Caki2 (cell line): ENCODE results near the gene TWSG1. TPM values are rescaled to one million over a fixed set of nuclear protein-coding genes. Genes with fewer than 3 reads are reported as not detected.
"Not testable (repeated sequence)": the region's sequence is repeated elsewhere in the genome, so short reads cannot be mapped to it uniquely, and the experiment has no call there.

Source experiments
- DNase-seq: peaks from one replicate; pipeline ENCODE4 v3.0.0-alpha.2; 2015; ENCODE audit warnings: low read depth
- in situ Hi-C: cut with HindIII; loops from 2 replicates; pipeline ENCODE4 v1.10.0; 2016; ENCODE audit warnings: low sequenced_read_pairs, low pct_unique_long_range_greater_than_20kb, mixed read lengths
- total RNA-seq: library from RNA; depleted of rRNA; stranded (reverse); fragments of >200 nt; shearing (Covaris generic); gene quantifications from 2 replicates; pipeline ENCODE4 v1.2.3, GENCODE V29; 2014; ENCODE audit warnings: low replicate concordance

TWSG1 gene
- total RNA-seq, 1 experiment from 2014 or later: 60.3 TPM

GRCh38 chr18:9417073-9417851 lies 82.7 kb downstream of the TWSG1 start:
- in situ Hi-C loops: no loop called here
- DNase-seq: peak; percentile 92

DNA sequence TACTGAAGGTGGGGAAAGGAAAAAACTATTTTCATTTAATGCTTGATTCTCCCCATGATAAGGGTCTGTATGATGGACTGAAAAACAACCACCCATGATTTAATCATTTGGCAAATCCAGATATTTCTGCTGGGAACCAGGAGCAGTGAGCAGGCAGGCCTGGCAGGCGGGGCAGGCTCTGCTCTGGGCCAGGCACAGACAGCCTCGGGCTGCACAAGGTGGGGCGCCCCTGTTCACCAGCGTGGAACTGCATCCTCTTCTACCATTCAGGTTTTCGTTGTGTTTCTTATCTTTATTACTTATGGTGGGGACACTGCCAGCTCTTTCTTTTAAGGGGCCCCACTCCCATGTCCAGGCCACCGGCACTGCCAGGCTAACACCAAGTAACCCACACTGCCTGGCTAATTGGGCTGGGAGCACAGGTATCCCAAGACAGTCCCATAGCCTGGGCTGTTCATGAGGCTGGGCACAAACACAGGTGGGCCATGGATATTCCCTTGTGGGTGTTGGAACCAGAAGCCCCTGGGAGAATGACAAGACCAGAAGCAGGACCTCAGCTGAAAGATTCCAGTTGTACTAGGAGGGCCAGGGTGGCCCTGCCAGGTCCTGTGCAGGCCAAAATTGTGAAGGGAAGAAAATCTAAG lies 83.6 kb downstream of the TWSG1 start:
- in situ Hi-C loops: no loop called here
- no peak for DNase-seq

- in situ Hi-C loops: no loop called here
- DNase-seq: peak; percentile 47
Measured at GRCh38 chr18:9419956-9420631, 85.5 kb downstream of the TWSG1 start.

DNA sequence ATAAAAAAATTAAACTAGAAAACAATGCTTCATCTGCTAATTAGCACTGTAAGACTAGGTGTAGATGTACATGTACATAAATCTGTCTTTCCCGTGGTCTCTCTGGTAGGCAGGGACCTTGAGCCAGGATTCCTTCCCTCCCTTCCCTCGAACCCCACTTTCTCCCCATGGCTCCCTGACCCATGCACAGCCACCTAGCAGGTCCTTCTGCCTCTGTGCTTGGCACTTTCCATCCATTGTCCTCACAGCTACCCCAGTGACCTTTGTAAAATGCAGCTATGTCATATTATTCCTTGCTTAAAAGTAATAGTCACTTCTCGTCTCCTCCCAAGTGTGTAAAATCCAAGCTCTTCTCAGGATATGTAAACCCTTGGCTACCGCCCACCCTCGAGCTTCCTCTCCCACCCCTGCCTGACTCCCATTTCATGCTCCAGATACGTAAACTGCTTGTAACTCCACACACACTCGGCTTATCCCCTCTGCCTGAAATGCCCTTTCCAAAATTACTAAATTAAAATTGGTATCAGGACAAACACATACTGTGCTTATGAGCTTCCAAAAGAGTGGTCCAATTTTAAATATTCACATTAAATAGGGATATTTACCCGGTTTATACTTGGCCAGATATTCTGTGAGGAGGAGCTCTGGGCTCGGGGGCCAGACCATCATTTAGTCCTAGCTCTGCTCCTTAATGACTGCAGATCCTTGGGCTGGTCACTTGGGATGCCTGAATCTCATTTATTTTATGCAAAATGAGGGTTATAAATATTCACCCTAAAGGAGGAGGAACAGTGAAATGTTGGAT lies 86.7 kb downstream of the TWSG1 start:
- in situ Hi-C loops: no loop called here
- no peak for DNase-seq

GRCh38 chr18:9421901-9422327 lies 87.3 kb downstream of the TWSG1 start:
- no peak for DNase-seq
- in situ Hi-C loops: no loop called here

- peak; percentile 49 for DNase-seq
- in situ Hi-C loops: no loop called here
Measured at GRCh38 chr18:9422816-9423519, 88.4 kb downstream of the TWSG1 start.

DNA sequence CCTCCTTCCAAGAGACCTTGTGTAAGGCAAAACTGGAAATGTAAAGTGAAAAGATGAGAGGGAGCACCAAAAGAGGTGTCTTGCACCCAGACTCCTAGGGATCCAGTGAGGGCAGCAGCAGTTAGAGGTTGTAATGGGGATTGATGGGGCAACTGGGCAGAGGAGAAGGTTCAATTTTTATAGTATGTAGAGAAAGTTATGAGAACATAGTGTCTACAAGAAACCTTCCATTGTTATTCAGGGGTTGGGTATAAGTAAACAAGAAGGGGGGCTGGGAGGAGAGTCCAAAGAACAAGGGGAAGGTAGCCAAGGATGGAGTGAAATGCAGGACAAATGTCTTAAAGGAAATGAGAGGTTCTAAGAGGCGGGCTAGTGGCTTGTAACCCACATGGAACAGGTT lies 89.1 kb downstream of the TWSG1 start:
- DNase-seq, in situ Hi-C loops: not testable (repeated sequence)

- peak; percentile 12 for DNase-seq
- in situ Hi-C loops: not testable (repeated sequence)
Measured at GRCh38 chr18:9424235-9424634, 89.7 kb downstream of the TWSG1 start.

DNA sequence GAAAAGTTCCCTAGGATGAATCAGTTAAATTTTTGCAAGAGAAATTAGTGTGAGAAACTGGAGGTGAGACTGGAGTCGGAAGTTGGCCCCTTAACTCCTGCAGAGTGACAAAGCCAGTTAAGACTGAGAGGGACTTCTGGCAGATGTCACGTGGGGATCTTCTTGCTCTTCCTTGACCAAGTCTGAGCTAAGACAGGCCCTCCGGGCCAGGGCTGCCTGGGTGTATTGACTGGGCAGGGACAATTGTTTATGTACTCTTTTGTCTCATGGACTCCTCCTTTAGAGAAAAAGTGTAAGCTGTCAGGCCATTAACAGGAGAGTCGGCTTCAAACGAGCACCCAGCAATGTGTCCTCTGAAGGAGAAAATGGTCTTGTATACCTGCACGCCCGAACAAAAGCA lies 92.2 kb downstream of the TWSG1 start:
- DNase-seq: no peak
- in situ Hi-C loops: no loop called here

DNA sequence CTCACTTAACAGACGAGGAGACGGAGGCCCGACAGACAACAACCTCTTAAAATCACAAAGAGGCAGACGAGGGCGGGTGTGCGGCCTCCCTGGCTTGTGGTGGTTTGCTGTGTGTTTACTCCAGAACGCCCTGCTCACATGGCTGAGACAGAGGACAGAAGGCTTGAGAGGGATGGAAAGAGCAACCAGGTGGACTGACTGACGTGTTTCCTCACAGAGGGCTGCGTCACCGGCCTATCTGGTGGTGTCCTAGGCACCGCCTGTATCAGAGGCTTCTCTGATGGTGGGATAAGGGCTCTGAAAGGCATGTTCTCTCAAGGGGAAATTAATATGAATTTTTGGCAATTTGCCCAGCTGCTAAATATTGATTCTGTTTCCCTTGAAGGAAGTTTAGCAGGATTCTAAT lies 93.7 kb downstream of the TWSG1 start:
- no peak for DNase-seq

GRCh38 chr18:9428862-9429661 lies 94.5 kb downstream of the TWSG1 start:
- in situ Hi-C loops: no loop called here
- no peak for DNase-seq

More for the DNA sequence above, 93.7 kb downstream of the TWSG1 start:
- in situ Hi-C loops: no loop called here

DNA sequence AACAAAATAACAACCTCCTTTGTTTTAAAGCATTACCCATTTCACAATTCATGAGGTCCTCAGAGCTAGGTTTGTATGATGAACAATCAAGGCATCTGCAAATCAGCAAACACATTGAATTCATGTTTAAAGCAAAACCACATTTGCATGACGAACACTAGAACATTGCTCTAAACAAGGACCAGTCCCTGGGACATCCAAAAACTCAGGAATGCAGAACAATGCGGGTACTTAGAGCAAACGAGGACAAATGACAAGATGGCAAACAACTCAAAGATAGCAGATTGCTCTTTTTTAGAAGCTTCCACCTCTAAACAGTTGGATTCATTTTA lies 95.1 kb downstream of the TWSG1 start:
- in situ Hi-C loops: no loop called here
- DNase-seq: no peak

DNA sequence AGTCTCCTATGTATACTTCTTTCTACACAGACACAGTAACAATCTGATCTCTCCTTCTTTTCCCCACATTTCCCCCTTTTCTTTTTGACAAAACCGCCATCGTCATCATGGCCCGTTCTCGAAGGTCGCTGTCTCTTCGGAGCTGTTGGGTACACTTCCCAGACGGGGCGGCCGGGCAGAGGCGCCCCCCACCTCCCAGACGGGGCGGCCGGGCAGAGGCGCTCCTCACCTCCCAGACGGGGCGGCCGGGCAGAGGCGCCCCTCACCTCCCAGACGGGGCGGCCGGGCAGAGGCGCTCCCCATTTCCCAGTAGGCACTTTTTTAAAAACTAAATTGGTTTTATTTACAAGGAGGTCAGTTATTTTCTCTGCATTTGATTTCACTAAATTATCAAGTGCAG lies 95.7 kb downstream of the TWSG1 start:
- in situ Hi-C loops, DNase-seq: not testable (repeated sequence)

- DNase-seq: no peak
- in situ Hi-C loops: no loop called here
Measured at GRCh38 chr18:9431296-9431695, 96.7 kb downstream of the TWSG1 start.

GRCh38 chr18:9433122-9433521 lies 98.5 kb downstream of the TWSG1 start:
- in situ Hi-C loops: not testable (repeated sequence)

GRCh38 chr18:9433671-9434121 lies 99.1 kb downstream of the TWSG1 start:
- in situ Hi-C loops: no loop called here
- DNase-seq: no peak

More at GRCh38 chr18:9433122-9433521, 98.5 kb downstream of the TWSG1 start:
- not testable (repeated sequence) for DNase-seq

- in situ Hi-C loops: no loop called here
- DNase-seq: no peak
Measured at GRCh38 chr18:9434122-9434701, 99.6 kb downstream of the TWSG1 start.
